Measurements from ENCODE around the gene GPR37L1.
"Not testable (repeated sequence)": the region's sequence is repeated elsewhere in the genome, so short reads cannot be mapped to it uniquely, and the experiment has no call there.

GPR37L1 gene

DNA sequence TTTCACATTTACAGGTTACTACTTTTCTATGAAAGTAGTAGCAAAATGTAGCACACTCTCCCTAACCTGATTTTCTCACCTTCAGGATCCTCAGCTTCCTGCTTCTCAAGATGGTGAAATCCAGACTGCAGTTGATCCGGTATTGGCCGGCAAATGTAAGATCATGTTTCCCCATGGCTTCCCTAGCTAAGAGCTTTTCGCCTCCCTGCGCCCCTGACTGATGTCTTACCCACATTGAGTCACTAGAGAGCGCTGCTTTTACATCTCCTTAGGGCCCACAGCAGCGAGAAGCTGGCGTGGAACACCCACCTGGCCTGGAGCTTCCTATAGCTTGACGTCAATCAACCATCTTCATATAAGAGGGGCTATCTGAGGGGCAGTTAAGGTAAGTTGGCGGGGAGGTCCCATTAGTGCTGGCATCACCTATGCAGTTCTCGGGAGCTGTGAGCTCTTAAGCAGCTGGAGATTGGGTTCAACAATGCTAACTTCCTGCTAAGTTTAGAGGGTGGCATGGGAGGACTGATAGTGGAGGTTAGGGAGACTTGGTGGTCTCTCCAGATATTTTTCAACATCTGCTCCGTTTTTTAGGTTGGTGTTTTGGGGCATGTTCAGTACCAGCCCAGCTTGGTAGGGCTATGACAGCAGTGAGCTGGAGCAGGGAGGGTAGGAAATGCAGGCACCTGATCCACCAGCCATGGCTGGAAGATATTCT lies 32.2 kb downstream of the GPR37L1 start:
- DNase-seq (ENCODE audit: low spot score): no peak

DNA sequence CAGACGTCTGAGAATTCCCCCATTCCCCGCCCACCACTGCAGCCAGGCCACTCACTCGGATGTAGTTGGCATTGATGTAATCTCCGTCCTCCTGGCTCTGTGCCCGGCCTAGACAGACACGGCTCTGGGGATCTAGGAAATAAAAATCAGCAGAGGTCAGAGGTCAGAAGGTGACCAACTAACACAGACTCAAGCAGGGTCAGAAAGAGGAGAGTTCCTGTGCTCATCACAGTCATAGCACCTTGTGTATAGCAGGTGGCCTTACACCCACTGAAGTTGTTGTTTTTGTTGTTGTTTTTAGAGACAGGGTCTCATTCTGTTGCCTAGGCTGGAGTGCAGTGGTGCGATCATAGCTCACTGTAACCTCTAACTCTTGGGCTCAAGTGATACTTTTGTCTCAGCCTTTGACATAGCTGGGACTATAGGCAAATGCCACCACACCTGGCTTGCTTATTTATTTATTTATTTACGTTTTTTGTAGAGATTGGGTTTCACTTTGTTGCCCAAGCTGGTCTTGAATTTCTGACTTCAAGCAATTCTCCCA lies 32.8 kb downstream of the GPR37L1 start:
- DNase-seq (ENCODE audit: low spot score): peak; percentile 49

DNA sequence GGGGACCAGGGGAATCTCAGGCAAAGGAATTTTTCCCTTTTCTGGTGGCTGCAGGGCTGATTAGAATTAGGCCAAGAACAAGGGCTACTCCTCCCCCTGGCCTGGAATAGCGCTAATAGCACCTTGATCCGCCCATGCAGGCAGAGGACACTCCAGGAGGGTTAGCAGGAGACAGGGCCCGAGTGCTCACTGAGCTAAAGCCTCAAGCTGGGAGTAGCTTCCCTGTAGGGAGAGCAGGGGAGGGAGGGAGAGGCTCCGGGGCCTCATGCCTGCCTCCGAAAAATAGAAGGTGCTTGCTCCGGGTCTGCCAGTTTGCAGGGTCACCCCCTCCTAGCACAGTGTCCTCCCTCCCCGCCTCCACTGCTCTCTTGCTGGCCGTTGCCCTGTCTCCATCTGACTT lies 33.9 kb downstream of the GPR37L1 start:
- DNase-seq (ENCODE audit: low spot score): no peak

DNA sequence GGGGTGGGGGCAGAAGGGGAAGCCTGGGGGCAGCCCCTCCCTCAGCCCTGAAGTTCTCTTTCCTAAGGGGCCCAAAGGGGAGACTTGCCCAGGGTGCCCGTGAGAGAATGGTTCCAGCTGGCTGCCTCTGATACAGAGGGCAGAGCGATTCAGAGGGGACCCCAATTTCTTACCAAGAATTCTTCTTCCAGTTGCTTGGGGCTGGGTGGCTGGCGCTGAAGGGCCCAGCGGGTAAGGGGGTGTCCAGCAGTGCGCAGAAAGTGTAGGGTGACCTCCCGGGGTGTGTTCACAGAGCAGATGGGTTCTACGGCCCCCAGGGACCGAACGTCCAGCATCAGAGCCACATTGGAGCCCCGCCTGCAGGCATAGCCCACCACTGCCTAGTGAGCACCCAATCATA lies 35.2 kb downstream of the GPR37L1 start:
- DNase-seq (ENCODE audit: low spot score): no peak

DNA sequence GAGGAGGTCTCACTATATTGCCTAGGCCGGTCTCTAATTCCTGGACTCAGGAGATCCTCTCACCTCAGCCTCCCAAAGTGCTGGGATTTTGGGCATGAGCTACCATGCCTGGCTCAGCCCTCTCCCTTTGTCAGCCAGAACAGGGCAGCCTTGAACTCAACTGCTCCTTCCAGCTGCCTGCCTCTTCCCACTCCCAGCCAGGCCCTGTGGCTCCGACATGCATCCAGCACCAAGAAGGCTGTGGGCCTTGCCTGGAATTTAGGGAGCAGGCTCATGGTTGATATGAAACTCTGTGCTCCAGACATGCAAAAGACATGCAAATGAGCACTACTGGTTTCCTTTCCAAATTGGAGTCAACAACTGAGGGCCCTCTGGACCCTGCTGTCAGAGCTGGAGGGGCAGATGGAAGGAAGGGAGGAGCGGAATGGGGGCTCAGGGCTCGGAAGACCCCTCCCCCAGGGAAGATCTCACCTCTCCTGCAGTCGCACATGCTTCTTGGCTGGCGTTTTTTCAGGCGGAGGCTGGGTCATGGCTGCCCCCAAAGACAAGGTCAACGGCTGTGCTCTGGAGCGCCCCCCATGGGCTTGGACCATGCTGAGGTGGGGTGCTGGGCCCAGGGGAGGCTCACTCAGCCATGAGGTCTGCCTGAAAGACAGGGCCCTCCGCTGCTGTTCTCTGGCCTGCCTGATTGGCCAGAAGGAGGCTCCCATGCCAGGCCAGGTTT lies 36.3 kb downstream of the GPR37L1 start:
- DNase-seq (ENCODE audit: low spot score): no peak

DNA sequence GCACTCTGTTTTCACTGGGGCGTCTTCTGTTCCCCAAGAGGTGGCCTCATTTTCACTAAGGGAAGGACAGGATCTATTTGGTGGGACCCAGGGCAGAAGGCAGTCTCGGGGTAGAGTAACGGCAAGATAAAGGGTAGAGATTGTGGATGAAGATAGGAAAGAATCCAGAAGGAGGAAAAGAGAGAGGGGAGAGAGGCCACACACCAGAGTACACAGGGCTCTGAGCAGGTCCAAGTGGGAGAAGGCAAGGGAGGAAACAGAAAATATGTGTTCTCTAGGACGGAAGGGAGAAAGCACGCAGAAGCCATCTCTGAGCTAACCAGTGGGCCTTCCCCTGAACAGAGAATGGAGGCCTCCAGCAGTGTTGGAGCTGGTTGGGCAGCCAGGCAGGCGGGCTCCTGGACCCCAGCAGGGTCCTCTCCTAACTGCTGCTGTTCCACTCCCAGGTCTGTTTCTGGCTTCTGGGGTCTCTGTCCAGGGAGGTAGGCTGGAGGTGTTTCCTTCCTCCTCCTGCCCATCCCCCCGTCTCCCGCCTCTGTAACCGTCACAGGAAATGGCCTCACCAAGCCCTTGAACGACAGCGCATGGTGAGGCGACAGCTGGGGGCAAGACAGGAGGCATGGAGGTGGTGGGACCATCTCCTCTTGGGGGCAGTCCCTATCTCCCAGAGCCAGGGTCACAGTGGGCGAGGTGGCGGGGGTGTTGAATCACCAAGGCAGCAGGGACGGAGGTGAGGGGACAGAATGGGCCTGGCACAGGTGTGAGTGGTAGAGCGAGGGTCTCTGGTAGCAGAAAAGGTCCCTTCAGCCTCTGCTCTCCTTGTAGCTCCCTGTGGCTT lies 37.0 kb downstream of the GPR37L1 start:
- no peak for DNase-seq (ENCODE audit: low spot score)

DNA sequence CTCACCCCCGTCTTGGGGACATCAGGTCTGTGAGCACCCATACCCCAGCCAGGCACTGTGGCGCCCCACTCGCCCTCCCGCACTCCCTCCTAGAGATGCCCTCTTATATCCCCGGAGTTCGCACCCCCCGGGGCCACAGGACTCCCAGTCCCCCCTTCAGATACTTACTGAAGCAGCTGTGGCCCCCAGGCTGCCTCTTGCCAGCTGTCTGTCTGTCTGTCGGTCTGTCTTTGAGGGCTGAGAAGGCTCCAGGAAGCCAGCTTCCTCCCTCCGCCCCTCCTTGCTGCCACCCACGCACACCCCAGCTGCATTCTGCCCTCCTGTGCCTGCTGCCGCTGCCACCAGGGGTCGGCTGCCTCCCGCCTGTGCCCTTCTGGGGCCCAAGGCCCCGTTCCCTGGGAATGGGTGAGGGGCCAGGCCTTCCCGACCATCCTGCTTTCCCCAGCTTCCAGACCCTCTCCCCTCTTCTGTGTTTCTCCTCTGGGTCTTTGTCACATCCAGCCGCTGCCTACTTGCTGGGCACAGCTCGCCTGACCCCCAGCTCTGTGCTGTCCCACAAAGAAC lies 37.7 kb downstream of the GPR37L1 start, which contains the start of gene PTPN7:
TSS of gene PTPN7 (minus strand) at position 226 of the 564 bp plus-strand sequence. CDS start 1,200 bp downstream, outside the sequence.
- peak; percentile 58 for DNase-seq (ENCODE audit: low spot score)

DNA sequence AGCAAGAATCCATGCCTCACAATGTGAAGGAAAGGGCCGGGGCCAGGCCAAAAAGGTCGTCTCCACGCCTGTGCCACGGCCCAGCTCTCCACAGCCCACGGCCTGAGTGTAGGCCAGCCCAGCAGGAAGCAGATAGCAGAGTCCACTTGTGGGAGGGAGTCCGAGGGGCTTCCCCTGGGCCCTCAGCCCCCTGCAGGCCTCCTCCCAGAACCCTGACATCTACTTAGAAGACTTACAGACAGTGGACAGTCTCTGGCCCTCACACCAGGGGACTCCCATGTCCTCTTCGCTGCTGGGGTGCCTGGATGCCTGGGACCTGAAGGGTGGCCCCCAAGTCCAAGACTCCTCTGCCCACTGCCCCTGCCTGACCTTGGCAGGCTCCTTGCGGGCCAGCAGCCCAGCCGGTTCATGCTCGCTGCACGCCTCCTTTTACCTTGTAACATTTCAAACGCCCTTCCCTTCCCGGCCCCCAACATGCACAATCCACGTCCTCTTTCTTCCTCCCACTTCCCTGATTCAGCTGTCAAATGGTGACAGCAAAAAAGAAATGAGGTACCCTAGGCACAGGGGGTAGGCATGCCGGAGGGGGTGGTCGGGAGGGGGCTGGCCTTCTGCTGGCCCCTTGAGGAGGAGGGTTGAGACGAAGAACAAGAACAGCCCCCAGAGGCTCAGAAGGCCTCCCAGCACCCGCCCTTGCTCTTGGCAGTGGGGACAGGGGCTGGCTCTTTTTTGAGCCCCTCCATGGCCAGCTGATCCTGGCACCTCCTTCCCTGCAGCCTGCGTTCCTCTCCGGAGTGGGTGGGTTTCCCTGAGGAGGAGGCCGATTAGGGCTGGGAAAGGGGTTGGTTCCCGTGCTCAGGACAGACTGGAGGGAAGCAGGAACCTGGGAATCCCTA lies 38.7 kb downstream of the GPR37L1 start:
- no peak for DNase-seq (ENCODE audit: low spot score)

DNA sequence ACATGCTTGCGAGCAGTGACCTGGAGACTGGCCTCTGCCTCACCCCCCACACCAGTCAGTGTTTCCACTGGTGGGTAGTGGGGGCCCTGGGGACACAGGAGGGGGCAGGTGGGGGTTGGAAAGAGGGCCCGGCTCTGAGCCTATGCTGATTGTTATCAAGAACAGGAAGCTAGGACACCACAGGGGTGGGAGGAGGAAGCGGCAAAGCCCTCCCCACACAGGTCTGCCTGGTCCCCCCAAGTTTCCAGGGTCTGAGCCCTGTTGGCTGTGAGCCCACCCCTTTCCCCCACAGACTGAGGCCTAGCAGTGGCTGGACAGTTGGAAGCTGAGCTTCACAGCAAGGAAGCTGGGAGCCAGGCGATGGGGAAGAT lies 39.3 kb downstream of the GPR37L1 start:
- no peak for DNase-seq (ENCODE audit: low spot score)

DNA sequence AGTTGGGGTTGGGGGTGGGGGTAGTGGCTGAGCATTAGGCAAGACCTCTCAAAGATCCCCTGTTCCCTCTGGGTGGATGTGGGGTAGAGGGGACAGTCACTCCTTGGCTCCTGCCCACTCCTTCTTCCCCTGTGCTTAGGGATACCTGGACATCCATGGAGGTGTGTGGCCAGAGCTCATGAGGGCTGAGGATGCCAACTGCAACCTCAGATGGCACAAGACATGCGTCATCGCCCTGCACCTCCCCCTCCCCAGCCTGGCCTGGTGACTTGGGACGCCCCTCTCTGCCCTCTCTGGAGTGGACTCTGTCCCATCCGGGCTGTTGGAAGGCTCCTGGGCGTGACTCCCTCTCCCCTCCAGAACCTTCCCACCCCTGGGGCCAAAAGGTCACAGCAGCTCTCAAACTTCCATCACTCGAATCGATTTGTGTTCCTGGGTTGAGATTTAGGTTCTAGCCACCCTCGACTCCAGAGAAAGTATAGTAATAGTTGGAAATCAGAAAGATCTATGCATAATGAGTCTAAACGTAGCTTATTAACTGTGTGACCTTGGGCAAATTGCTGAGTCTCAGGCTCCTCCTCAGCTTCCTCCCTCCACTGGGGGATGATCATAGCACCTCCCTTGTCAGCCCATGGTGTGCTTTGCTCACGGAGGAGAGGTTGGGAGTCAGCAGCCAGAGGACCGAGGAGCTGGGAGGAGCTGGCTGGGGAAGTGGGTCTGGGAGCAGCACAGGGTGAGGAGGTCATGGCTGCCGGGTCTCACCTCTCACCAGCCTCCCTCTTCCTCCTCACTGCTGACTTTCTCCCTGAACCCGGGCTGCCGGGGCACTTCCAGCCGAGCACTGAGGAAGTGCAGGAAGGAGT lies 39.9 kb downstream of the GPR37L1 start:
- no peak for DNase-seq (ENCODE audit: low spot score)

DNA sequence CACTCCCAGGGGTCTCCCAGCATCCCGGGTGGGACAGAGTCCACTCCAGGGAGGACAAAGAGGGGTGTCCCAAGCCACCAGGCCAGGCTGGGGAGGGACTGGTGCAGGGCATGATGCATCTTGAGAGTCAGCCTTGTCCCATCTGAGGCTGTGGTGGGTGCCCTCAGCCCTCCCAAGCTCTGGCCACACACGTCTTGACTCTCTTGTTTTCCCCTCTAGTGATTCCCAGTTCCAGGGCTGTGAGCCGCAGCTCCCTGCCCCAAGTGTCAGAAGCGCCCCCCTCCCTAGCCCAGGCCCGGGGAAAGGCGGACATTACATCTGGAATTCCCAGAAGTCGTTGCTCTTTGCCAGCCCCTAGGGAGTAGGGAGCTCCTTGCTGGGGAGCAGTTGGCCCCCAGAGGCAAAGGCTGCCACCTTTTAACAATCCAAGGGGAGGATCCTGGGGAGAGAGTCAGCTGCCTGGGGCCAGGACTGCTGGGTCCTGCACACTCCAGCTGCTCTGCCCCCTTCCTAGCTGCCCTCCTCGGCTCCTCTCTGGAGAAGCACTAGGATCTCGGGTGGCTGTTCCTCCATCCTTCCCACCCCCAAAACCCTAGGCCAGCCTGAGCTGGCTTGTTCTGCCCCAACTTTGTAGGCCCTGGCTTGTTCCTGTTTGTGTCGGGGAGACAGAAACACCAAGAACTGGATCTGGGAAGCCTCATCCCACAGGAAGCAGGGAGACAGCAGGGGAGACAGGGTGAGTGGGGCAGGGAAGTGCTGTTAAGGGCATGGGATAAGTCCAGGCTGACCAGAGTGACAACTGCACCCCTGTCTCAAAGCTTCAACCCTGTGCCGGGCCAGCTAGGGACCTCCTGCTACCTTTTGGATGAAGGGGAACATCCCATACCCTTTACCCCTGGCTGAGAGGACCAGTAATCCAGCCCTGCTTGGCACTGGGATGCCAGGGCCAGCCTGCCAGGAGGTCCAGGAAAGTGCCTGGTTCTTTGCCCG lies 40.9 kb downstream of the GPR37L1 start:
- no peak for DNase-seq (ENCODE audit: low spot score)

DNA sequence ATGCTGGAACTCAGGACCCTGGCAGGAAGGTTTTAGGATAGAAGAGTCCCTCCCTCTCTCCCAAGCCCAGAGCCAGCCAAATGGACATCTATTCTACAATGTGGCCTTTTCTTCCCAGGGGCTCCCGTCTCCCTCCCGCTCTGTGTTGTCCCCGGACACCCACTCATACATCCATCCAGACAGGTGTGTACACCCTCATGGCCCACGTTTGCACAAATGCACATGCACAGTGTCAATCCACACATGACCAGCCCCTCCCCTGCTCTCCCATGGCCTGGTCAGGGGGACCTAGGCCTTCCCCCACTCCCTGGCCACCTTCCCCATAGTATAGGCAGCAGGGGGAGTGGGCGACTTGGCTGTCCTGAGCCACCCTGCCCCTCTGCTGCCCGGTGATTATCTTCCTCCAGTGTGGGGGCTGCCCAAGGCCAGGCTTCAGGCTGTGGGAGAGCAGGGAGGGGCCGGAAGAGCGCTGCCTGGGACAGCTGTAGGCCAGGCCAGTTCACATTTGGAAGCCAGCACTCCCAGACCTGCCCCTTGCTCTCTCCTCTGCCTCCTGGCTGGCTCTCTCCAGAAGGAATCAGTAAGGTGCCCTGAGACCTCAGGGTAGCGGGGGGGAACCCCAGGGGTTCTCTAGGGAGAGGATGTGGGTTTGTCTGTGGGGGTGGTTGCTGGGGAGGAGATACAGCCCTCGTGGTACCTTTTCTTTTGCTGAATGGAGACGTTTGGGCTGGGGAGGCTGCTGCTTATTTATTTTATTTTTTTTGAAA lies 41.7 kb downstream of the GPR37L1 start:
- DNase-seq (ENCODE audit: low spot score): no peak

DNA sequence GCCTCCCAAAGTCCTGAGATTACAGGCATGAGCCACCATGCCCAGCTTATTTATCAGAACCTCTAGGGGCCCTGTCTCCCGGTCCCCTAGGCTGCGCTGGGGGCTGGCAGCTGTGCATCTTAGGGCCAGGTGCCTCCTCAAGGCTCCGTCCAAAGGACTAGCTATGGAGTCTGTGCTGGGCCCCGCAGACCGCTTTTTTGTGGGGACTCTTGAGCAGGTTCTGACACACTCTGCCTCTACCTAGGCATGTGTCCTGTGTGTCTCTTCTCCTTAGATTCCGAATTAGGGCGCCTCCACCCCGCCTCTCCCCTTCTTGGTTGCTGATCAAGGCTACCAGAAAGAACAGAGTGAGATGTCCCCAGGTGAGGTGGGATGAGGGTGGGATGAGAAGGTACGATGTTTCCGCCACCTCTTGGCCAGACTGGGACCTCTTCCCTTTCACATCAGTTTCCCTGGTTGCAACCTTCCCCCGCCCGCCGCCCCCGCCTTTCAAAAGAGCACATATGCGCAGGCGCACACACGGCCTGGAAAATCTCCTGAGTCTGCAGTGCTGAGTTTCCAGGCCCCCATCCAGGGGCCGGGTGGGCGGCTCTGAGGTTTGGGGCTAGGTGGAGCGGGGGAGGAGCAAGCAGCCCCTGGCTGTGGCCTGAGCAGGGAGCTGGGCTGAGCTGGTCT lies 42.7 kb downstream of the GPR37L1 start:
- no peak for DNase-seq (ENCODE audit: low spot score)

DNA sequence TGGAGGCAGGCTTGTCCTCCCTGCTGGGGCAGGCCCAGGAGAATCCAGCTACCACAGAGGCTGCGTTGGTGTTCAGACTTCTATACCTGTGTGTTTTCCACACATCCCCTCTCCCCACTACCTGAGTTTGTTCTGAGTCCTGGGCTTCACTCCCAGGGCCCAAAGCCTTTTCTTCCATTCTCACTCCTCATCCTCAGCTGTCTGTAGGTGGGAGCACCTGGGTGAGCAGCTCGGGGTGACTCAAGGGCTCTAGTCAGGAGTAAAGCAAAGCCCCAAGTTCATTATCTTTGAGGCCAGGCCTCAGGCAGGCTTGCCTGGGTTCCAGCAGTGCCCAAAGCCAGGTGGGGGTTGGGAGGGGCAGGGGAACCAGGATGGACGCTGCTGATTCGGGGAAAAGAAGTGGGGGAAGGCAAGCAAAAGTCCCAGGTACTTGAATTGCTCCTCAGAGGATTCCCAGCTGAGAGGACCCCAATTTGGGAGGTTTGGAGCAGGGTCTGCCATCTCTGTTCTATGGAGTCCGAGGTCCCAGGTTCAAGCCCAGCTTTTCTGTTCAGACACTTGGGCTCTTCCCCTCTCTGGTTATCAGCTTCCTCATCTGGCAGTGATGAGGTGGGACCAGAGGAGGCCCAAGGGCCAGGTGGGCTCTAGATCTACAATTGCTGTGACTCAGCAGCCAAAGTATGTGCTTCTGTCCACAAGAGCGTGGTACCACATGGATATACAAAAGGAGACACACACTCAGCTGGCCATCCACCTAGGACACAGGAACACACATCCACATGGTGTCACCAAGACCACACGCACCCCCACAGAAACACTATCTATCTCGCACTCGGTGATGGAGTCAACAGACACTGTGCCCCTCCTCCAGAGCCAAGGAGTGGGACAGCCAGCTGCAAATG lies 43.5 kb downstream of the GPR37L1 start:
- DNase-seq (ENCODE audit: low spot score): no peak

DNA sequence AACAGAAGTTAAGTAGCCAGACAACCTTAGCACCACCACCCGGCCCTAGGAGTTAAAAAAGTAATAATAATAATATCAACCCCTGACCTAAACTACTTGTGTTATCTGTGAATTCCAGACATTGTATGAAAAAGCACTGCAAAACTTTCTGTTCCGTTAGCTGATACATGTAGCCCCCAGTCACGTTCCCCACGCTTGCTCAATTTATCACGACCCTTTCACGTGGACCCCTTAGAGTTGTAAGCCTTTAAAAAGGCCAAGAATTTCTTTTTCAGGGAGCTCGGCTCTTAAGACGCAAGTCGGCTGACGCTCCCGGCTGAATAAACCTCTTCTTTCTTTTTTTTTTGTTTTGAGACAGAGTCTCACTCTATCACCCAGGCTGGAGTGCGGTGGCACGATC lies 44.3 kb downstream of the GPR37L1 start:
- DNase-seq (ENCODE audit: low spot score): not testable (repeated sequence)

DNA sequence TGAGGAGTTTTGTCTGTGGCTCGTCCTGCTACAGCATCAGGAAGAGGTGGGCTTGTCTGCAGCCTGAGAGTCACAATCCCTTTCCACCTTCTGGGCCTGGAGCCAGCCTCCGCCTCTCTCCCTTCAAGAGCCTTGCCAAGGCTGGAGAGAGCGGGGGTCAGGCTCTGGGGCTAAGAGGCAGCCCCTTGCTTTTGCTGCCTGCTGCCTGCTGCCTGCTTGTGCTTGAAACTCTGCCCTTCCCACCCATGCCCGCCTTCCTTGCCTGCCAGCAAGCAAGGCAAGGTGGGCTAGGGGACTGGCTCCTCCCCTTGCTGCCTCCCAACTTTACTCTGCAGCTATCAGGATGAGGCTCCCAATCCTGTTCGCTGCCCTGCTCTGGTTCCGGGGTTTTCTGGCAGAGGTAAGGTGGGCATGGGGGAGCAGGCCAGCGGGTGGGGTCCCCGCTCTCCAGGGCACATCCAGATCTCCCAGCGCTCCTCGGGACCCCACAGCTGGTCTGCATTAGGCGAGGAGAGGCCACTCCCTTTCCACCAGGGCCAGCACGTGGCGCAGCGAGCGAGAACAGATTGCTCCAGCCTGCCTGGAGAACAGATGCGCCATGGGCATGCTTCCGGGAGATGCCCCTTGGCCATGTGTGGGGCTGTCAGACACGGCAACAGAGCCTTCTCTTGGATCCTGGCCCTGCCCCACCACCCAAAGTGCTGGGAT lies 45.1 kb downstream of the GPR37L1 start:
- no peak for DNase-seq (ENCODE audit: low spot score)
